NOMO-1 treated with dmso at 0.1 percent for 144 hours (cell line): ENCODE measurements around the gene CEP97.
"Not testable (repeated sequence)": the region's sequence is repeated elsewhere in the genome, so short reads cannot be mapped to it uniquely, and the experiment has no call there.

Experiments used
- DNase-seq: peaks from one replicate; lab custom pipeline; 2025; ENCODE audit not compliant: unreplicated experiment; lab: John Stamatoyannopoulos, UW

Gene CEP97

GRCh38 chr3:101724329-101725193, at the start of gene CEP97:
CEP97 (plus strand) TSS chr3:101724614; CDS start chr3:101724677, 63 bp downstream.
- DNase-seq = peak; percentile 91

- DNase-seq = no peak
These were observed 48.7 kb upstream of the CEP97 start for GRCh38 chr3:101675709-101676215.

- DNase-seq = no peak
These were observed 48.1 kb upstream of the CEP97 start for GRCh38 chr3:101676216-101676764.

- DNase-seq = no peak
These were observed 47.5 kb upstream of the CEP97 start, which contains the start of gene ZBTB11 for GRCh38 chr3:101676765-101677435. ZBTB11 (minus strand) TSS chr3:101677132; CDS start chr3:101676914, 218 bp downstream.

- no peak for DNase-seq
These were observed 46.8 kb upstream of the CEP97 start for GRCh38 chr3:101677436-101678286.

- DNase-seq = not testable (repeated sequence)
These were observed 45.6 kb upstream of the CEP97 start for GRCh38 chr3:101678837-101679236.

- DNase-seq = no peak
These were observed 43.9 kb upstream of the CEP97 start for GRCh38 chr3:101680466-101680865.

GRCh38 chr3:101685050-101685400, 39.4 kb upstream of the CEP97 start:
- no peak for DNase-seq

- DNase-seq = no peak
These were observed 38.5 kb upstream of the CEP97 start for GRCh38 chr3:101685870-101686307.

- no peak for DNase-seq
These were observed 37.1 kb upstream of the CEP97 start for GRCh38 chr3:101687142-101687931.

- DNase-seq = no peak
These were observed 35.1 kb upstream of the CEP97 start for GRCh38 chr3:101689286-101689685.

GRCh38 chr3:101690972-101691371, 33.4 kb upstream of the CEP97 start:
- no peak for DNase-seq

- DNase-seq = not testable (repeated sequence)
These were observed 32.4 kb upstream of the CEP97 start for GRCh38 chr3:101691685-101692671.

- not testable (repeated sequence) for DNase-seq
These were observed 30.9 kb upstream of the CEP97 start for GRCh38 chr3:101693540-101693939.

- not testable (repeated sequence) for DNase-seq
These were observed 29.6 kb upstream of the CEP97 start for GRCh38 chr3:101694836-101695235.

- no peak for DNase-seq
These were observed 28.5 kb upstream of the CEP97 start for GRCh38 chr3:101695779-101696372.

GRCh38 chr3:101701696-101702634, 22.4 kb upstream of the CEP97 start:
- no peak for DNase-seq
